VCaP (cell line): ENCODE measurements around the gene SNCB.

Source experiments
- H3K27ac ChIP-seq: fragments of 450-650 bp; 2 replicates; pipeline ENCODE4 v1.5.1; 2017
- TF ChIP-seq, protein P1 (sequence below): fragments of 450-650 bp; conservative IDR thresholded peaks from 2 replicates; pipeline ENCODE4 v1.5.1; 2017; ENCODE audit warnings: mild to moderate bottlenecking, moderate library complexity

Gene SNCB

DNA sequence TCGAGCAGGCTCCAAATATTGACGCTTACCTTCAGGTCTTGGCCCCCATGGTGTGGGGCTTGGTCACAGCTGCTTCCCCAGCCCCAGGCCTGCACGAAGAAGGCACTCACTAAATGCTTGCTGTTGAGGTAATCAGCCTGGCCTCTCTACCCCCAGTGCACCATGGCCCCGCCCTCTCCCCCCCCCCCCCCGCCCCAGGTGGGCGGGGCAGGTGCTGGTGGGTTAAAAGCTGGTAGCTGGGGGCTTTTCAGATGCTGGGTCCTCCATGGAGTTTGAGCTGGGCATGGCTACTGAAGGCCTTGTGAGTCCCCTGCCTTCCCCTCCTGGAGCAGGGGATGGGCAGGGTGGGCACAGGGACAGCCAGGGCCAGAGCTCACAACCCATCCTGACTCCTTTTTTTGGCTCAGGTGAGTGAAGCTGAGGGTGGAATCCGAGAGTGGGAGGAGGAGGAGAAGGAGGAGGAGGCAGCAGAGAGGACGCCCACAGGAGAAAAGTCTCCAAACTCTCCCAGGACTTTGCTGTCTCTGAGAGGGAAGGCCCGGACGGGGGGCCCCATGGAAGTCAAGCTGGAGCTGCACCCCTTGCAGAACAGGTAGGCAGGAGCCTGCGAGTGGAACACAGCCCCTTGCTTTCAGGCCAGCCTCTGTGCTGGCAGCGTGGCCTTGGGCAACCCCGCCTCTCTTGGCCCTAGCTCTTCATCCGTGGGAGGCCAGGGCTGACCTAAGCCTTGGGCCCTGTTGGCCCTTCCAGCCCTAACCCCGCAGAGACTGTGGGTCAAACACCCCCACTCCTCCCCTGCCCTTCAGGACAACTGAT is 12.5 kb upstream of the SNCB start:
- no peak overlapping the region for H3K27ac ChIP-seq
- TF ChIP-seq, protein P1, sequence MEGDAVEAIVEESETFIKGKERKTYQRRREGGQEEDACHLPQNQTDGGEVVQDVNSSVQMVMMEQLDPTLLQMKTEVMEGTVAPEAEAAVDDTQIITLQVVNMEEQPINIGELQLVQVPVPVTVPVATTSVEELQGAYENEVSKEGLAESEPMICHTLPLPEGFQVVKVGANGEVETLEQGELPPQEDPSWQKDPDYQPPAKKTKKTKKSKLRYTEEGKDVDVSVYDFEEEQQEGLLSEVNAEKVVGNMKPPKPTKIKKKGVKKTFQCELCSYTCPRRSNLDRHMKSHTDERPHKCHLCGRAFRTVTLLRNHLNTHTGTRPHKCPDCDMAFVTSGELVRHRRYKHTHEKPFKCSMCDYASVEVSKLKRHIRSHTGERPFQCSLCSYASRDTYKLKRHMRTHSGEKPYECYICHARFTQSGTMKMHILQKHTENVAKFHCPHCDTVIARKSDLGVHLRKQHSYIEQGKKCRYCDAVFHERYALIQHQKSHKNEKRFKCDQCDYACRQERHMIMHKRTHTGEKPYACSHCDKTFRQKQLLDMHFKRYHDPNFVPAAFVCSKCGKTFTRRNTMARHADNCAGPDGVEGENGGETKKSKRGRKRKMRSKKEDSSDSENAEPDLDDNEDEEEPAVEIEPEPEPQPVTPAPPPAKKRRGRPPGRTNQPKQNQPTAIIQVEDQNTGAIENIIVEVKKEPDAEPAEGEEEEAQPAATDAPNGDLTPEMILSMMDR = no peak

DNA sequence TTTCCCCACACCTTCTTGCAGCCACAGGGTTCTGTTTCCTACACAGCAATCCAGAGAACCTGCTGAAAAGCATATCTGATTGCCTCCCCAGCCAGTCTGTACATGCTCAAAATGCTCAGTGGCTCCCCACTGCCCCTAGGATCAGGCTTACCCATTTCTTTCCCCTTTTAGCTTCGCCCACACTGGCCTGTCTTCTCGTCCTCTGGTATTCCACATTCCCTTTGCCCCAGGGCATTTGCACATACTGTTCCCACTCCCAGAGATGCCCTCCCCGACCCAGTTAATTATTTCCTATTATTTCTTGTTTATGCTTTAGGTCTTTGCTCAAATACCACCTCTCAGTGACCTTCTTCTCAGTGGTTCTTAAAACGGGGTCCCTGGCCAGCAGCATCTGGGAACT is 10.3 kb upstream of the SNCB start:
- TF ChIP-seq, protein P1 = no peak
- peak overlapping the region; percentile 57 for H3K27ac ChIP-seq

DNA sequence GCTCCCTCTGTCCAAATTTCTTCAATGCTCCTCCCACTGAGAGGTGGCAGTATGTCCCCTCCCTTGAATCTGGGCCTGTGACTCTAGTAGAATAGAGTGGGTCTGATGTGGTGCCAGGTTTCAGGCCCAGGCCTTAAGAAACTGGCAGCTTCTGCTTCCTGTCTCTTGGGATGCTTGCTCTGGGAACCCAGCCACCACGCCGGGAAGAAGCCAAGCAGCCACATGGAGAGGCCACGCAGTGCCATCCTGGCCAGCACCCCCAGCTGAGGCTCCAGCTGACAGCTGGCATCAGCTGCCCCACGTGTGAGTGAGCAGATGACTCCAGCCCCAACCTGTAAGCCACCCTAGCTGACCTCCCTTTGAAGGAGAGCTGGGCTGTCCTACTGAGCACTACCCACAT is 9.6 kb upstream of the SNCB start:
- peak overlapping the region; percentile 57 for H3K27ac ChIP-seq
- TF ChIP-seq, protein P1 = no peak

DNA sequence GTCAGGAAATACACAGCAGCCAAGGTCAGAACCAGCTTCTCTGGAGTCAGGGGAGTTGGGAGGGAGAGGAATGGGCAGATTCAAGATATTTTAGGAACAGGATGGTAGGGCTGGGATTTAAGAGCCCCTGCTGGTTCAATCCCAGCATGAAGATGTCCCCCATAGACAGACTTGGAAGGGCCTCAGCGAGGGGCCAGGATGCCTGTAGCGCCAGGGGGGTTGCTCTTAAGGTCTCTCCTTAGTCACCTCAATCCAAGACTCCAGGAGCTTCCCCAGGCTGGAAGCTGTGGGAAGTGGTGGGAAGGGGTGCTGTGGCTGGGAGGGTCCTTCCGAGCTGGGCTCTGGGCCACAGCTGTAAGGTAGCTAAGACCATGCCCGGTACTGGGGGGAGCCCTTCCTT is 8.9 kb upstream of the SNCB start:
- TF ChIP-seq, protein P1 = no peak
- peak overlapping the region; percentile 57 for H3K27ac ChIP-seq

DNA sequence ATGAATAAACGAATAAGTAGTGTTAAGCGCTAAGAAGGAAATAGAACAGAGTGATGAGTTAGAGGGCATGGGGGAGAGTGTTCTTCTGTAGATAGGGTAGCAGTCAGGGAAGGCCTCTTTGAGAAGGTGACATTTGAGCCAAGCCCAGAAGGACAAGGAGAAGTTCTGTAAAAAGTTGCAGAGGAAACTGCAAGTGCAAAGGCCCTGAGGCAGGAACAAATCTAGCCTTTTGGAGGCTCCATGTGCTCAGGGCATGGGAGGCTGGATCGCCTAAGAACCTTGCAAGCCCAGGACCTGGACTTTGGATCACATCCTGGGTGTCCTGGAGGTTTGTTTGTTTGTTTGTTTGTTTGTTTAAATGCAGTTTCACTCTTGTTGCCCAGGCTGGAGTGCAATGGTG is 8.1 kb upstream of the SNCB start:
- H3K27ac ChIP-seq = no peak overlapping the region
- TF ChIP-seq, protein P1 = no peak

DNA sequence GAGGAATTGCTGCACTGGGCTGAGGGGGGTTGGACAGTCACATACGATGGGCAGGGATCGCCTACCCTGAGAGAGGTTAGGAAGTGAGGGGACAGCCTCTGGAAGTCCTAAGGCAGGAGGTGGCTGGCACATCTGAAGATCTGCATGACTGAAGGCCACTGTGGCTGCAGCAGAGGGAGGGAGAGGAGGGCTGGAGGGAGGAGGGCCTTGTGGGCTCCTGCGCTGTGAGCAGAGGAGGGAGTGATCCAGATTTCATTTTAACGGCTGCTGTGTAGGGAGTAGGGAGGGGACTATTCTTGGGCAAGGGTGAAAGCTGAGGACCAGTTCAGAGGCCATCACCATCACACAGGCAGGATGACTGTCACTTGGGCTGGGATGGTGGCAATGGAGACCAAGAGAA is 7.2 kb upstream of the SNCB start:
- no peak overlapping the region for H3K27ac ChIP-seq
- TF ChIP-seq, protein P1 = no peak

DNA sequence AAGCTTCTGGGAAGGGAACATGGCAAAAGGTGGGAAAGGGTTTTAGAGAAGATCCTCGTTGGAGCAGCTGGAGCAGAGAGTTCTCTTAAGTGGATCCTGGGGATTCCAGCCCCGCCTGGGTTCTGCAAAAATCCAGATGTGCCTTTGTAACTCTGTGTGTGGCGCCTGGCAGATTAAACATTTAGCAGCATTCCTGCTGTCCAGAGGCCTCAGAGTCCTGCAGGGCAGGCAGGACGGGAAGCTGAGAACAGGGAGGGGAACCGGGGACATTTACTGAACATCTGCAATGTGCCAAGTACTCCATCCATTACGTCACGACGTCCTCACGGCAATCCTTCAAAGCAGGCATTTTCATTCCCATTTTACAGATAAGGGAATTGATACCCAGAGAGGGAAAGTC is 6.1 kb upstream of the SNCB start:
- TF ChIP-seq, protein P1 = no peak

More for the DNA sequence above, 6.1 kb upstream of the SNCB start:
- H3K27ac ChIP-seq = no peak overlapping the region
